NCI-H1417 treated with DMSO at 0.1 percent for 48 hours (cell line): ENCODE results near the gene SMAD1.

Experiments
- DNase-seq: peaks from one replicate; lab custom pipeline; 2025; lab: John Stamatoyannopoulos, UW

Gene SMAD1

GRCh38 chr4:145489556-145489955 lies 7.9 kb downstream of the SMAD1 start:
- no peak for DNase-seq

- no peak for DNase-seq
These were observed 8.7 kb downstream of the SMAD1 start for GRCh38 chr4:145490361-145490760.

DNA sequence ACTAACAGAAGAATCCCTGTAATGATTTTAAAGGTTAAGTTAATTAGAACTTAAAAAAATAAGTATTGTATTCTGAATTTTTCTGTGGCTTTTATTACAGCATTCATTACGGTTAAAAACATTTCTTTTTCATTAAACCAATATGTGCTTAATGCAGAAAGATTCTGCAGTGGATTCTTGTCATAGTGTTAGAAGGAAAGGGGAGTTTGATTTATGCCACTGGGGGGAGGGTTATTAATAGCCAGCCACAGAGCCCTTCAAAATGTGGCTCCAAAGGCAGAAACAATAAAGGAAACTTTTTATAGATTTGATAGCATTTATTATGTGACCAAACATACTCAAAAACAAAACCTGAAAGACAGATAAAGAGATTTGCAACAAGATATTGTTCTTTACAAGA lies 9.1 kb downstream of the SMAD1 start:
- DNase-seq = no peak

GRCh38 chr4:145492376-145492775 lies 10.7 kb downstream of the SMAD1 start:
- DNase-seq = no peak

DNA sequence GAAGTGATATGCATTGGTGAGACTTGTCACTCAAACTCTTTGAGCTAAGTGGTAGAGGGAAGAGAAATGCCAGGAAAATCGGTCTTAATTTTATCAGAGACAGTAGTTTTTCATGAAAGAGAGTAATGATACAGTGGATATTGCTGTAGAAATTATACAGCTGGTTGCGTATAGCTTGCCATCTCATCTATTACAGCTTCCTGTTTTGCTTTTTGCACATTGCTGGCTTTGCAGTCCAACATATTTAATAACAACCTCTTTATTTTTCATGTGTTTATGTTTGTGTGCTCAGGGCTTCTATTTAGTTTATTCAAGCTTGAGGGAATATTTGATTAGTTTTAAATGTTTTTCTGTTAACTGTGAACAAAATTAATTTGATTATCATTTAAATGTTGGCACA lies 11.5 kb downstream of the SMAD1 start:
- no peak for DNase-seq

DNA sequence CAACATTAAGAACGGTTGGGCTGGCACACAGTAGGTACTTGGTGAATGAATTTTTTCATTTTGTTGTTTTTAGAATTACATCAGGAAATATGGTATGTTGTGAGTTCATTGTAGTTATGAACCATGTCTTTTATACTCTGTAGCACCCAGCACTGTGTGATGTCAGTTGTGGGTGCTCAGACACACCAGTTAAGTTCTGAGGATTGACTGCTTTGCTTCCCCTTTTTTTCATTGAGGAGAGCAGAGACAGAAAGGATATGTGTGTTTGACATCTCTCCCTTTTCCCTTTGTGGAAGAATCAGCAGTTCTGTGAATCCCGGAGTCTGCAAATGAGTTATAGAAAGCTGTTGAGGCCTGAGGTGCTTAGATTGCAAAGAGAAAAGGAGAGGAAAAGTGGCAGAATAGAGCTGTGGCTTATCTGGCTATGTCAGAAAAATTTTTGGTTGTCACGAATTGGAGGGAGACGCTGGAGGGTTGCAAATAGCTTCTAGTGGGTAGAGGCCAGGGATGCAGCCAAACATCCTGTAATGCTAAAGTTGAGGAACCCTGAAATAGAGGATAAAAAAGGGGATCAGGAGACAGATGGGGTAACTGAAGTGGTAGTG lies 13.1 kb downstream of the SMAD1 start:
- DNase-seq = no peak

DNA sequence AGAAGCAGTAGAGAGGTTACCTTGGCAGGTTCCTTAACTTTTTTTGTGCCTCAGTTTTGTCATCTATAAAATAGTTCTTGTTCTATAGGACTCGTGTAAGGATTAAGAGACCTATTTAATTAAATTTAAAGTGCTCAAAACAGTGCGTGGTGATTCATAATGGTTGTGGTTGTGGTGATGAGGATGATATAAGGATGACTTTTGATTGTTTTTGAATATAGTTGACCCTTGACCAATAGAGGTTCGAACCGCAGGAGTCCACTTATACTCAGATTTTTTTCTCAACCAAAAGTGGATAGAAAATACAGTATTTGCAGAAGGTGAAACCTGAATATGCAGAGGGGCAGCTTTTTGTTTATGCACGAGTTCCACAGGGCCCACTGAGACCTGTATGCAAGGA lies 14.6 kb downstream of the SMAD1 start:
- DNase-seq = no peak

- no peak for DNase-seq
These were observed 15.8 kb downstream of the SMAD1 start for GRCh38 chr4:145497199-145498149.

- DNase-seq = no peak
These were observed 16.8 kb downstream of the SMAD1 start for GRCh38 chr4:145498430-145498829.

- no peak for DNase-seq
These were observed 19.5 kb downstream of the SMAD1 start for GRCh38 chr4:145501051-145501660.

GRCh38 chr4:145502809-145503208 lies 21.2 kb downstream of the SMAD1 start:
- DNase-seq = no peak

GRCh38 chr4:145503486-145504072 lies 21.9 kb downstream of the SMAD1 start:
- DNase-seq = no peak

- DNase-seq = no peak
These were observed 24.3 kb downstream of the SMAD1 start for GRCh38 chr4:145505995-145506394.

GRCh38 chr4:145507636-145508035 lies 26.0 kb downstream of the SMAD1 start:
- no peak for DNase-seq

DNA sequence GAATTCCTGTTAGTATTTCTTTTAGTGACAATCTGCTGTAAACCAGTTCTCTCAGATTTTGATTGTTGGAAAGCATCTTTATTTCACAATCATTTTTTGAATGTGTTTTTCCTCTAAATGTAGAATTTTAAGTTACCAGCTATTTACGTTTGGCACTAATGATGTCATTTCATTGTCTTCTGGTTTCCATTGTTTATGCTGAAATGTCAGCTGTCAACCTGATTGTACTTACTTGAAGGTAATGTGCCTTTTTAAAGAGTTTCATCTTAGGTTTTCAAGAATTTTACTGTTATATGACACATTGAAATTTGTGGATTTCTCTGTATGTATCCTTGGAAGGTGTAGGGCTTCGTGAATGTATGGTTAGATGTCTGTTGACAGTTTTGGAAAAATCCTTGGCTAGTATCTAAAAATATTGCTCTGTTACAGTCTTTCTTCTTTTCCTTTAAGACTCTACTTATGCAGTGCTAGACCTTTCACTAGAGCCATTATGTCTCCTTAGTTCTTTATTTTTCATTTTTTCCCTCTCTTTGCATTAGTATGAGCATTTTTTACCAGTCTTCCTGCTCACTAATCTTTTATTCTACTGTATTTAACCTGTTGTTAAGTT lies 30.4 kb downstream of the SMAD1 start:
- DNase-seq = no peak

DNA sequence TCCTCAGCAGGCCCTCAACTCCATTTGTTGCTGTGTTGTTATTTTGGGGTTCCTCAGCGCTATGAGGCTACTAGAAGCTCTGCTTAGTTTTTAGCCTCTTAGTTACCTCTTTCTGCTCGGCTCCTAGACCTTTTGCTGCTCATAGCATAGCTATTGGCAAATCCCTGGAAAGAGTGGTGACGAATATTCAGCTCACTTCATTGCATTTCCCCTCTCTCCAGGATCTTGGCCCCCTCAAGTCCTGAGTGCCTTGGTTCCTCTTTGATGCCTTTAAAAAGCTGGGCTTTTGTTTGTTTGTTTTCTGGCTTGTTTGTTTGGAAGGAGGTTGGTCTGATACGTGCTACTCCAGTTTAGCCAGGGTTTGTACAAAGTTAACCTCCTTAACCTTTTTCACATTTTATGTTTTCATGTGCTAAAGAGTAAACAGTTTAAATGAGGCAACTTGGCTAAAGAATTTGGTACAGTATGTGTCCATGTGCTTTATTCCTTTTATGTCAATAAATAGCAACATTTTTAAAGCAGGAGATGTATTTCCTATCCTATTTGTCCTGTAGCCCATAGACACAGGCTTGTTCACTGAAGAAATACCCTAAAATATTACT lies 31.5 kb downstream of the SMAD1 start:
- DNase-seq = no peak

DNA sequence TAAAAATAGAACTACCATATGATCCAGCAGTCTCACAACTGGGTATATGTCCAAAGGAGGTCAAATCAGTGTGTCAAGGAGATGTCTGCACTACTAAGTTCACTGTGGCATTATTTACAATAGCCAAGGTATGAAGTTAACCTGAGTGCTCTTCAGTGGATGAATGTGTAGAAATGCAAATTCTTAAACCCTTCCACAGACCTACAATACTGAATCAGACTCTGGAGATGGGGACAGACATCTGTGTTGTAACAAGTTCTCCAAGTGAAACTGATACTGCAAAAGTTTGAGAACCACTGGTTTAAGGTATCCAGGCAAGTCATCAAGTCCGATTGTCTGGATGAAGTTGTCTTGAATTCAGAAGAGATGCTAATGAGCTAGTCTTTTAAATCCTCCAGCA lies 38.5 kb downstream of the SMAD1 start:
- DNase-seq = no peak

- no peak for DNase-seq
These were observed 39.6 kb downstream of the SMAD1 start for GRCh38 chr4:145521282-145521681.

- DNase-seq = no peak
These were observed 41.5 kb downstream of the SMAD1 start for GRCh38 chr4:145523117-145523516.

DNA sequence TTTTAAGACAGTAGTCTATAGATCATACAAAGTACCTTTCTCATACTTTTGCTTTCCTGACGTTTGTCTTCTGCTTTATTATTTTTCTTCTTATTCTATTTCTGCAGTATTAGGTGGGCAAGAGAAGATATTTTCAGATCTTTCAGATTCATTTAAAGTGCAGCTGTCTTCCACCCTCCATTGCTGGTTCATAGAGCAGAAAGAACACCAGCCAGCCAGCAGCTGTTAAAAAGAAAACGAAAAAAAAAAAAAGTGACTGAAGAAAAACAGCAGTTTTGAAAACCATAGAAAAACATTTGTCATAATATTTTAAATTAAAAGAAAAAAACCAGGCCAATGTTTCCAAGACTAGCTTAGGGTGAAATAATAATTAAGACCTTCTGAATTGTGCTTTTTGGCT lies 42.9 kb downstream of the SMAD1 start:
- no peak for DNase-seq

DNA sequence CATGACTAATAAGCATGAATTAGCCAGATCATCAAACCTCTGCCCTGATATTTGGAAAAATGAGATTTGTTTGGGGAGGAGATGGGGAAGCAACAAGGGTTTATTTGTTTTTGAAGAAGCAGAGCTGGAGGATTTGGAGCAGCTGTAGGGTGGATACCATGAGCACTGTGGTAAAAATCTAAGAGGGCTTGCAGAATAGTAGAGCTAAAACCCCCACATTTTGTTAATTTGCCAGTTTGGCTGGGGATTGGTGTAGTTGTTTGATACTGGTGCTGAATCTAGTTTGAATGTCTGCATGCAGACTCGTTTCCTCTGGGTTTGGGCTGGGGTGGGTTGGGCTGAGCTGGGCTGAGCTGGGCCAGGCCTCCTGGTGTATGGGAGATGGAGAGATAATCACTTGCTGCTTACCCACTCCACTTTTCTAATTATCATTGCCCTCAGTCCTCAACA lies 43.7 kb downstream of the SMAD1 start:
- DNase-seq = no peak

DNA sequence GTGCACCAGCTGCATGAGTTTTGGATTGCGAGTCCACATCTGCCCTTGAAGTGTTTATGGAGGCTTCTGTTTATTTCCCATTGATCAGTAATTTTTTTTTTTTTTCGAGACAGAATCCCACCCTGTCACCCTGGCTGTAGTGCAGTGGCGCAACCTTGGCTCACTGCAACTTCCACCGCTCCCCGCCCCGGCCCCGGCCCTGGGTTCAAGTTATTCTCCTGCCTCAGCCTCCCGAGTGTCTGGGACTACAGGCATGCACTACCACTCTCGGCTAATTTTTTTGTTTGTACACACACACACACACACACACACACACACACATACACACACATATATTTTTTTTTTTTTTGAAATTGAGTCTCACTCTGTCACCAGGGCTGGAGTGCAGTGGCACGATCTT lies 46.1 kb downstream of the SMAD1 start:
- no peak for DNase-seq
